Smooth muscle cell (in vitro differentiated cells): ENCODE data around the gene CACNG4. TPM values are rescaled to one million over a fixed set of nuclear protein-coding genes. Genes with fewer than 3 reads are reported as not detected.

ENCODE experiments used
- DNase-seq: peaks from one replicate; lab custom pipeline; 2025; ENCODE audit not compliant: unreplicated experiment; lab: John Stamatoyannopoulos, UW
- H2AFZ ChIP-seq: fragments of 200-600 bp; sonication (generic); 2 replicates; pipeline ENCODE4 v1.6.0; 2016; ENCODE audit warnings: antibody characterized with exemption, low read depth, mild to moderate bottlenecking
- H3F3A ChIP-seq: fragments of 200-600 bp; sonication (generic); 2 replicates; pipeline ENCODE4 v1.6.0; 2017; ENCODE audit warnings: antibody characterized with exemption, low read depth
- H3K27ac ChIP-seq: fragments of 200-600 bp; sonication (generic); 2 replicates; pipeline ENCODE4 v1.5.1; 2016; ENCODE audit warnings: low read depth, mild to moderate bottlenecking
- H3K27me3 ChIP-seq: fragments of 200-600 bp; sonication (generic); 2 replicates; pipeline ENCODE4 v1.6.1; 2016; ENCODE audit warnings: low read depth, mild to moderate bottlenecking
- H3K36me3 ChIP-seq: fragments of 200-600 bp; sonication (generic); 2 replicates; pipeline ENCODE4 v1.5.1; 2016; ENCODE audit warnings: low read depth
- H3K4me1 ChIP-seq: fragments of 200-600 bp; sonication (generic); 2 replicates; pipeline ENCODE4 v1.5.1; 2016; ENCODE audit warnings: low read depth
- H3K4me2 ChIP-seq: fragments of 200-600 bp; sonication (generic); 2 replicates; pipeline ENCODE4 v1.6.0; 2016; ENCODE audit warnings: mild to moderate bottlenecking
- H3K4me3 ChIP-seq: fragments of 200-600 bp; sonication (generic); 2 replicates; pipeline ENCODE4 v1.5.1; 2016; ENCODE audit warnings: mild to moderate bottlenecking
- H3K79me2 ChIP-seq: fragments of 200-600 bp; sonication (generic); 2 replicates; pipeline ENCODE4 v1.6.0; 2016; ENCODE audit warnings: low read depth, mild to moderate bottlenecking
- H3K9ac ChIP-seq: fragments of 200-600 bp; sonication (generic); 2 replicates; pipeline ENCODE4 v1.6.0; 2016; ENCODE audit warnings: low read depth
- H3K9me3 ChIP-seq: fragments of 200-600 bp; sonication (generic); replicated peaks from 2 replicates; pipeline ENCODE4 v1.5.1; 2016; ENCODE audit warnings: low read depth
- H4K20me1 ChIP-seq: fragments of 200-600 bp; sonication (generic); 2 replicates; pipeline ENCODE4 v1.6.0; 2016; ENCODE audit warnings: low read depth
- WGBS: methylation state at CpG from one replicate; pipeline ENCODE4 v1.1.7; 2016; ENCODE audit warnings: low lambda C conversion rate; 5-methylcytosine and 5-hydroxymethylcytosine counted together
- polyA plus RNA-seq: library from polyadenylated mRNA; unstranded; fragments of >200 nt; fragmentation: Nextera tagmentation; extraction: Ambion mirVana; gene quantifications from 2 replicates; pipeline ENCODE4 v1.2.1, GENCODE V29; 2016
- total RNA-seq: library from RNA; depleted of rRNA; stranded (reverse); fragments of >200 nt; gene quantifications from 2 replicates; pipeline ENCODE4 v1.2.3, GENCODE V29; 2014
- TF ChIP-seq, protein P1 (sequence below): fragments of 200-600 bp; sonication (generic); IDR thresholded peaks from 2 replicates; pipeline ENCODE4 v1.5.1; 2017; ENCODE audit warnings: borderline replicate concordance, mild to moderate bottlenecking, antibody characterized with exemption; ENCODE audit not compliant: insufficient read depth, poor library complexity, severe bottlenecking

The CACNG4 gene
- total and polyA plus RNA-seq, 2 experiments from 2014 or later: 1.4 to 6.5 TPM

DNA sequence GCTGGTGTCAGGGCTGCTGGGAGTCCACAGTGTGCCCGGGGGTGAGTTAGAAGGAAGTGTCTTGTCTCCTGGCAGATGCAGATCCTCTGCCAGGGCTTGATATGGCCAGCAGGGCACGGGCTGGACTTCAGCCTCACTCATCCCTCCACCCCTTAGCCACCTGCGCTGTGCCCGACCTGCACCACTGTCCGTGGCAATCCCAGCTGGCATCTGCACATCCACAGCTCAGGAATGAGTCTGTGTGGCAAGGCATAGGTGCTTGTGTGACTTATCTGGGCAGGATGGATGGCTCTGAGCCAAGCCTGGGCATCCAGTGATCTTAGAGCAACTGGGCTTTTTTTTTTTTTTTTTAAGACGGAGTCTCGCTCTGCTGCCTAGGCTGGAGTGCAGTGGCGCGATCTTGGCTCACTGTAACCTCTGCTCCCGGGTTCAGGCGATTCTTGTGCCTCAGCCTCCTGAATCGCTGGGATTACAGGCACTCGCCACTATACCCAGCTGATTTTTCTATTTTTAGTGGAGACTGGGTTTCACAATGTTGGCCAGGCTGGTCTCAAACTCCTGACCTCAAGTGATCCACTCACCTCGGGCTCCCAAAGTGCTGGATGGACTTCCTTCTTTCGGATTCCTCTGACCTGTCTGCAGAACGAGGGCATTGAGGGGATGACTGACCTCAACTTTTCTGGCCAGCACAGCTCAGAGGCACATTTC, 57.4 kb downstream of the CACNG4 start:
- no peaks in the 10 kb centered on the region for H3K27me3 ChIP-seq
- DNase-seq: no peak
- H3K9ac ChIP-seq: no peak overlapping the region
- no peaks in the 10 kb centered on the region for H3F3A ChIP-seq
- no peak overlapping the region for H2AFZ ChIP-seq
- no peak overlapping the region for H3K27ac ChIP-seq
- no peaks in the 10 kb centered on the region for H4K20me1 ChIP-seq
- H3K4me1 ChIP-seq: no peaks in the 10 kb centered on the region
- H3K4me2 ChIP-seq: no peak overlapping the region
- TF ChIP-seq, protein P1, sequence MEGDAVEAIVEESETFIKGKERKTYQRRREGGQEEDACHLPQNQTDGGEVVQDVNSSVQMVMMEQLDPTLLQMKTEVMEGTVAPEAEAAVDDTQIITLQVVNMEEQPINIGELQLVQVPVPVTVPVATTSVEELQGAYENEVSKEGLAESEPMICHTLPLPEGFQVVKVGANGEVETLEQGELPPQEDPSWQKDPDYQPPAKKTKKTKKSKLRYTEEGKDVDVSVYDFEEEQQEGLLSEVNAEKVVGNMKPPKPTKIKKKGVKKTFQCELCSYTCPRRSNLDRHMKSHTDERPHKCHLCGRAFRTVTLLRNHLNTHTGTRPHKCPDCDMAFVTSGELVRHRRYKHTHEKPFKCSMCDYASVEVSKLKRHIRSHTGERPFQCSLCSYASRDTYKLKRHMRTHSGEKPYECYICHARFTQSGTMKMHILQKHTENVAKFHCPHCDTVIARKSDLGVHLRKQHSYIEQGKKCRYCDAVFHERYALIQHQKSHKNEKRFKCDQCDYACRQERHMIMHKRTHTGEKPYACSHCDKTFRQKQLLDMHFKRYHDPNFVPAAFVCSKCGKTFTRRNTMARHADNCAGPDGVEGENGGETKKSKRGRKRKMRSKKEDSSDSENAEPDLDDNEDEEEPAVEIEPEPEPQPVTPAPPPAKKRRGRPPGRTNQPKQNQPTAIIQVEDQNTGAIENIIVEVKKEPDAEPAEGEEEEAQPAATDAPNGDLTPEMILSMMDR: no peak
- 95% methylated on average over 16 of the region's 16 CpGs for WGBS
- H3K4me3 ChIP-seq: no peak overlapping the region
- no peaks in the 10 kb centered on the region for H3K79me2 ChIP-seq
- H3K9me3 ChIP-seq: no peaks in the 10 kb centered on the region
- H3K36me3 ChIP-seq: no peaks in the 10 kb centered on the region

DNA sequence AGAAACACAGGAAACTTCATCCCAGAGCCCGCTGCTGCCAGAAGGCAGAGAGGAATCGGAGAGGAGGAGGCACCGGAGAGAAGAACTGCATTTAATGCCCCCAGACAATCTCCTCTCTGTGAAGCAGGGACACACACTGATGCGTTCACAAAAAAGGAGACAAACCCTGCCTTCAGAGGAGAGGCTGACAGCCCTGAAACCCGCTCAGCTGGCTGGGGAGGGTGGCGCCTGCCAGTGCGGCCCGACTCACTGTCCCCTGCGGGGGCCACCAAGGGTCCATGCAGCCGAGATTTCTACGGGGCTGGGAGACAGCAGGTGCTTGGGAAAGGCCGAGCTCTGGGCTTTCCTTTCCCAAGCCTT, 57.9 kb downstream of the CACNG4 start:
- H3K4me1 ChIP-seq: no peaks in the 10 kb centered on the region
- 92% methylated on average over 12 of the region's 12 CpGs for WGBS

DNA sequence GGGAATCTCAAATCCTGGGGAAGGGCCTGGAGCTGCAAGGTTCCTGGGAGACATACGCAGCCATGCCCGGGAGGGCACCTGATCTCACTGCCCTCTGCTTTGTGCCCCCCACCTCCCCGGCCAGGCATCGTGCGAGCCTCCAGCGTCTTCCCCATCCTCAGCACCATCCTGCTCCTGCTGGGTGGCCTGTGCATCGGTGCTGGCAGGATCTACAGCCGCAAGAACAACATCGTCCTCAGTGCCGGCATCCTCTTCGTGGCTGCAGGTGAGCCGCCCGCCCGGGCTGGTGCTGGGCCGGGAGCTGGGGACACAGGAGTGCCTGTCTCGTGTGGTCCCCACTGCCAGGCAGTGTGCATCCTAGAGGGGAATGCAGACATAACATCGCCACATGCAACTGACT, 60.2 kb downstream of the CACNG4 start:
- Histone ChIP-seq H3K79me2 (no peaks in the 10 kb centered on the region), H3K36me3 (no peaks in the 10 kb centered on the region), H3F3A (no peaks in the 10 kb centered on the region), H3K27me3 (no peaks in the 10 kb centered on the region), H3K9ac (no peak overlapping the region), H3K4me1 (no peaks in the 10 kb centered on the region), H3K4me2 (no peak overlapping the region), H3K9me3 (no peaks in the 10 kb centered on the region), H3K4me3 (no peak overlapping the region), H3K27ac (no peak overlapping the region), H2AFZ (no peak overlapping the region), H4K20me1 (no peaks in the 10 kb centered on the region)
- WGBS: 96% methylated on average over 13 of the region's 17 CpGs
- TF ChIP-seq, protein P1: no peak
- no peak for DNase-seq

More for the DNA sequence above, 57.9 kb downstream of the CACNG4 start:
- TF ChIP-seq, protein P1: no peak
- Histone ChIP-seq H3K4me2 (no peak overlapping the region), H3K36me3 (no peaks in the 10 kb centered on the region), H3K9ac (no peak overlapping the region), H3K4me3 (no peak overlapping the region), H3K27me3 (no peaks in the 10 kb centered on the region), H3F3A (no peaks in the 10 kb centered on the region), H2AFZ (no peak overlapping the region), H4K20me1 (no peaks in the 10 kb centered on the region), H3K27ac (no peak overlapping the region), H3K9me3 (no peaks in the 10 kb centered on the region), H3K79me2 (no peaks in the 10 kb centered on the region)
- no peak for DNase-seq

DNA sequence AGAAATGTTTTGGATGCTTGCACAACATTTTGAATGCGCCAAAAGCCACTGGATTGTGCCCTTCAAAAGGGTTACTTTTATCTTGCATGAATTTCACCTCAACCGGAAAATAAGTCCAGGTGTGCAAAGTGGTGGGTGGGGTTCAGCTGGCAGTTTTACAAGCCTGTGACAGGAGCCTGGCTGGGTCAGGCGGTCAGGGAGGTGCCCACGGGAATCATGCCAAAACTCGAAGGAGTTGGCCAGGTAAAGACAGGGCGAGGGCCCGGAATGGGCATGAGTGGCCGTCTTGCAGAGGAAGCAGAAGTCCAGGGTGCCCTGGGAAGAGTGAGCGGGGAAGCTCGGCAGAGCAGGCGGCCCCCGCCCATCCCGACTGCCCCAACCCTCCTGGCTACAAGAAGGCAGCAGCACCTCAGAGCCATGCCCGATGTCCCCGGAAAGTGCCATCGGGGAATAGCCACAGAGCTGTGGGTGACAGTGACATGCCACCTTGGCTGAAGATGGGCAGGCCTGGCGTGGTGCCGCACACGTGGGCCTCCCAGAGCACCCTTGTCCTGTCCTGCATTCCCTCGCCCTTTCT, 60.8 kb downstream of the CACNG4 start:
- Histone ChIP-seq H3K4me2 (no peak overlapping the region), H3K9ac (no peak overlapping the region), H3F3A (no peaks in the 10 kb centered on the region), H3K4me1 (no peaks in the 10 kb centered on the region), H2AFZ (no peak overlapping the region), H3K36me3 (no peaks in the 10 kb centered on the region), H3K4me3 (no peak overlapping the region), H3K27me3 (no peaks in the 10 kb centered on the region), H3K79me2 (no peaks in the 10 kb centered on the region), H3K9me3 (no peaks in the 10 kb centered on the region), H4K20me1 (no peaks in the 10 kb centered on the region), H3K27ac (no peak overlapping the region)
- WGBS: 95% methylated on average over 13 of the region's 20 CpGs
- no peak for DNase-seq
- TF ChIP-seq, protein P1: no peak
